ENCODE data around the gene ZNF646.

DNA sequence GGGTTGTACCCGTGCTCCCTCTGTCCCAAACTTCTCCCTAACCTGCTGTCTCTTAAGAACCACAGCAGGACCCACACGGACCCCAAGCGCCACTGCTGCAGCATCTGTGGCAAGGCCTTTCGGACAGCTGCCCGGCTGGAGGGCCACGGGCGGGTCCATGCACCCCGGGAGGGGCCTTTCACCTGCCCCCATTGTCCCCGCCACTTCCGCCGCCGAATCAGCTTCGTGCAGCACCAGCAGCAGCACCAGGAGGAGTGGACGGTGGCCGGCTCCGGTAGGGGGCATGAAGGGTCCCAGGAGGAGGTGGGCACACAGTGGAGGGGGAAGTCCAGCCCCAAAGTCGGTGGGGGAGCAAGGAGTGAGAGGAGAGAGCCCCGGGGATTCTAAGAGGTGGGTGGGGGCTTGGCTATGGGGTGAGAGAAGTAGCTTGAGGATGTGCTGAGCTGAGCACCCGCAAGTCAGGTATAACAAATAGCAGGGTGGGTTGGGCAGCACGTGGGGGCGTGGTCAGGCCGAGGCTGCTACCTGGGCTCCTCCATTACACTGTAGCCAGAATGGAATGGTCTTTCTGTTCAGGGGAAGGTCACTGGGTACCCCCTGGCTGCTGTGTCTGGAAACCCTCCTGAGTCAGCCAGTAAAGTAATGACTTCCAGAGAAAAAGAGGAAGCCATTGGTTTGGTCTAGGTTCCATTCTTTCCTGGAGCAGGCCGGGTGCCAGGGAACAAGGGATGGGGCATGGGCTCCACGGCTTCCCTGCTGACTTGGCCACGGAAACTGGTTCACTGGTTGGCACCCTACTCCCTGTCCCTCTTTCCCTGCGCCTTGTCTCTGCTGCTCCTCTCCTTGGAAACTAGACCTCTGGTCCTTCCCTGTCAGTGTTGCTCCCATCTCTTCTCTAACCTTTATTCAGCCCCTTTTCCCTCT is 7.5 kb downstream of the ZNF646 start:
- TF ChIP-seq, protein P1, sequence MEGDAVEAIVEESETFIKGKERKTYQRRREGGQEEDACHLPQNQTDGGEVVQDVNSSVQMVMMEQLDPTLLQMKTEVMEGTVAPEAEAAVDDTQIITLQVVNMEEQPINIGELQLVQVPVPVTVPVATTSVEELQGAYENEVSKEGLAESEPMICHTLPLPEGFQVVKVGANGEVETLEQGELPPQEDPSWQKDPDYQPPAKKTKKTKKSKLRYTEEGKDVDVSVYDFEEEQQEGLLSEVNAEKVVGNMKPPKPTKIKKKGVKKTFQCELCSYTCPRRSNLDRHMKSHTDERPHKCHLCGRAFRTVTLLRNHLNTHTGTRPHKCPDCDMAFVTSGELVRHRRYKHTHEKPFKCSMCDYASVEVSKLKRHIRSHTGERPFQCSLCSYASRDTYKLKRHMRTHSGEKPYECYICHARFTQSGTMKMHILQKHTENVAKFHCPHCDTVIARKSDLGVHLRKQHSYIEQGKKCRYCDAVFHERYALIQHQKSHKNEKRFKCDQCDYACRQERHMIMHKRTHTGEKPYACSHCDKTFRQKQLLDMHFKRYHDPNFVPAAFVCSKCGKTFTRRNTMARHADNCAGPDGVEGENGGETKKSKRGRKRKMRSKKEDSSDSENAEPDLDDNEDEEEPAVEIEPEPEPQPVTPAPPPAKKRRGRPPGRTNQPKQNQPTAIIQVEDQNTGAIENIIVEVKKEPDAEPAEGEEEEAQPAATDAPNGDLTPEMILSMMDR (IDR thresholded peaks at IDR 0.05; ENCODE audit: low read depth, low read length, poor library complexity, severe bottlenecking), result no peak
- no peak for TF ChIP-seq EZH2phosphoT487 (IDR thresholded peaks at IDR 0.05; ENCODE audit: borderline replicate concordance, low read length)
